NB4 (cell line): ENCODE measurements around the gene ASB6.

Source experiments
- DNase-seq: peaks from one replicate; pipeline ENCODE4 v3.0.0; 2010; ENCODE audit warnings: low read depth
- H3K4me3 ChIP-seq: one replicate; pipeline ENCODE4 v1.5.1; 2011; ENCODE audit warnings: mild to moderate bottlenecking, low read depth, low read length, moderate library complexity
- CTCF ChIP-seq: IDR thresholded peaks from one replicate; pipeline ENCODE4 v1.5.1; 2012; ENCODE audit warnings: low read depth, low read length
- MAX ChIP-seq: IDR thresholded peaks from 2 replicates; pipeline ENCODE4 v1.6.1; 2011; ENCODE audit warnings: low read depth, low read length
- MYC ChIP-seq: IDR thresholded peaks from 2 replicates; pipeline ENCODE4 v1.6.1; 2011; ENCODE audit warnings: low read depth, low read length
- POLR2A ChIP-seq: IDR thresholded peaks from 2 replicates; pipeline ENCODE4 v1.6.1; 2011; ENCODE audit warnings: mild to moderate bottlenecking; ENCODE audit not compliant: insufficient read length; ENCODE audit errors: extremely low read depth

Gene ASB6

GRCh38 chr9:129626079-129626624 lies 15.8 kb downstream of the ASB6 start, which contains the start of gene NTMT1:
NTMT1 (plus strand) TSS chr9:129626163; CDS start chr9:129632704, 6,541 bp downstream.
- peak; percentile 87 for DNase-seq
- TF ChIP-seq MAX (peak; percentile 95), MYC (peak; percentile 85), CTCF (no peak), POLR2A (peak; percentile 84)
- peak within 1 kb of the TSS; percentile 96 for H3K4me3 ChIP-seq

GRCh38 chr9:129624947-129625346 lies 17.0 kb downstream of the ASB6 start:
- peak; percentile 92 for DNase-seq
- TF ChIP-seq MYC (peak; percentile 65), POLR2A (peak; percentile 22), CTCF (no peak), MAX (peak; percentile 31; the same call in 1 of the 2 replicates)
- peak overlapping the region; percentile 96 for H3K4me3 ChIP-seq

- peak; percentile 73 for DNase-seq
Measured at GRCh38 chr9:129624168-129624759, 17.7 kb downstream of the ASB6 start.

GRCh38 chr9:129623331-129623730 lies 18.6 kb downstream of the ASB6 start:
- DNase-seq: peak; percentile 65
- no peak for TF ChIP-seq CTCF
- no peak for TF ChIP-seq MYC
- no peak for TF ChIP-seq POLR2A
- TF ChIP-seq MAX: no peak
- H3K4me3 ChIP-seq: no peak overlapping the region

More at GRCh38 chr9:129624168-129624759, 17.7 kb downstream of the ASB6 start:
- peak; percentile 85 for TF ChIP-seq CTCF
- no peak for TF ChIP-seq POLR2A
- H3K4me3 ChIP-seq: no peak overlapping the region

- H3K4me3 ChIP-seq: no peak within 1 kb of the TSS
- no peak for DNase-seq
- TF ChIP-seq CTCF (no peak), POLR2A (no peak), MAX (no peak), MYC (no peak)
Measured at GRCh38 chr9:129620669-129621295, 21.2 kb downstream of the ASB6 start, which contains the start of gene C9orf50. C9orf50 (minus strand) TSS chr9:129621101; CDS start chr9:129620574, 527 bp downstream.
